HepG2 (cell line): ENCODE results near the gene SPEM2. TPM values are rescaled to one million over a fixed set of nuclear protein-coding genes. Genes with fewer than 3 reads are reported as not detected.
A peak's percentile ranks its signal among the peaks of the same experiment; 100 is the strongest.

Experiments used
- ATAC-seq: fragments of 200-7000 bp; cut with Tn5 transposase; 3 replicates; pipeline ENCODE4 v1.9.1; 2020; ENCODE audit warnings: mild to moderate bottlenecking, moderate library complexity
- BruUV-seq: library from RNA; stranded (reverse); fragments of 400-500 nt; replicated peaks from 2 replicates; lab custom pipeline; 2021; lab: Mats Ljungman, UMichigan
- CTCF ChIA-PET: fragments of 300-600 bp; formaldehyde crosslinking; extraction: SDS; loops from one replicate; lab custom pipeline; 2021; ENCODE audit warnings: low total read pairs, inconsistent platforms, low intra/inter-chr PET ratio; lab: Yijun Ruan, JAX
- POLR2A ChIA-PET: fragments of 350-600 bp; sonication (Branson Sonifier 250); formaldehyde crosslinking; loops from one replicate; lab custom pipeline; 2020; ENCODE audit warnings: antibody characterized with exemption, inconsistent platforms; lab: Yijun Ruan, JAX
- DNase-seq: peaks from one replicate; pipeline ENCODE4 v3.0.0-alpha.2; 2015; ENCODE audit warnings: low spot score
- FAIRE-seq: peaks from 3 replicates; lab custom pipeline; 2011; peaks lifted over from hg19 to GRCh38; lab: Jason Lieb, UNC
- H2AFZ ChIP-seq: one replicate; pipeline ENCODE4 v1.6.1; 2011; ENCODE audit warnings: low read length, inconsistent platforms
- H3K27ac ChIP-seq: fragments of 300-600 bp; 3 replicates; pipeline ENCODE4 v1.8.0; 2011; ENCODE audit warnings: mixed run types, mild to moderate bottlenecking, mixed read lengths, low read length, inconsistent platforms; ENCODE audit not compliant: insufficient read depth; ENCODE audit errors: extremely low read length
- H3K27me3 ChIP-seq, 2 experiments: fragments of 200-600 bp in 1 of 2; 2 replicates in 1 of 2; 3 replicates in 1 of 2; pipeline versions ENCODE4 v1.6.0 to v1.8.0; 2011; ENCODE audit warnings: low read length in 2 of 2, mild to moderate bottlenecking in 2 of 2, moderate library complexity in 2 of 2, inconsistent platforms in 1 of 2; ENCODE audit not compliant: insufficient read depth in 2 of 2, control insufficient read depth in 1 of 2
- H3K36me3 ChIP-seq, 2 experiments: fragments of 200-600 bp in 1 of 2; replicated peaks in 1 of 2; 2 replicates in 1 of 2; 3 replicates in 1 of 2; pipeline versions ENCODE4 v1.5.1 to v1.8.0; 2011; ENCODE audit warnings: low read length in 2 of 2, inconsistent platforms in 1 of 2; ENCODE audit not compliant: insufficient read depth in 2 of 2, control insufficient read depth in 1 of 2
- H3K4me1 ChIP-seq: 2 replicates; pipeline ENCODE4 v1.5.1; 2012; ENCODE audit warnings: low read length, inconsistent platforms; ENCODE audit not compliant: insufficient read depth
- H3K4me2 ChIP-seq: 2 replicates; pipeline ENCODE4 v1.6.0; 2011; ENCODE audit warnings: low read depth, low read length, inconsistent platforms
- H3K4me3 ChIP-seq, 3 experiments: fragments of 200-600 bp in 1 of 3; sonication (generic), shearing (Covaris generic) in 1 of 3; replicated peaks in 1 of 3; 2 replicates each; pipeline ENCODE4 v1.5.1; 2011 to 2016; ENCODE audit warnings: low read length in 3 of 3, inconsistent platforms in 2 of 3, low read depth in 2 of 3, mild to moderate bottlenecking in 2 of 3, control low read depth in 1 of 3, mixed read lengths in 1 of 3; ENCODE audit not compliant: insufficient read depth in 1 of 3
- H3K79me2 ChIP-seq: one replicate; pipeline ENCODE4 v1.6.1; 2011; ENCODE audit warnings: low read length, inconsistent platforms; ENCODE audit not compliant: insufficient read depth
- H3K9ac ChIP-seq: 2 replicates; pipeline ENCODE4 v1.6.0; 2011; ENCODE audit warnings: mild to moderate bottlenecking, low read depth, low read length, inconsistent platforms; ENCODE audit not compliant: insufficient read depth
- H3K9me3 ChIP-seq: 2 replicates; pipeline ENCODE4 v1.5.1; 2012; ENCODE audit warnings: mild to moderate bottlenecking, low read length
- H4K20me1 ChIP-seq: 2 replicates; pipeline ENCODE4 v1.6.0; 2011; ENCODE audit warnings: inconsistent platforms, mild to moderate bottlenecking, low read length, moderate library complexity; ENCODE audit not compliant: insufficient read depth
- GMEB2 ChIP-seq: IDR thresholded peaks from 2 replicates; pipeline ENCODE4 v1.6.1; 2016; ENCODE audit warnings: missing biosample characterization, missing genetic modification reagents, low read depth
- GTF3A ChIP-seq: sonication (generic); formaldehyde crosslinking; conservative IDR thresholded peaks from 2 replicates; pipeline ENCODE4 v1.4.0; 2020; ENCODE audit warnings: mild to moderate bottlenecking, missing genetic modification reagents
- KDM2A ChIP-seq: sonication (generic); formaldehyde crosslinking; IDR thresholded peaks from 2 replicates; pipeline ENCODE4 v1.4.0; 2020; ENCODE audit warnings: low read depth, missing genetic modification reagents, borderline replicate concordance
- KDM4B ChIP-seq: sonication (generic); formaldehyde crosslinking; IDR thresholded peaks from 2 replicates; pipeline ENCODE4 v1.4.0; 2020; ENCODE audit warnings: missing genetic modification reagents
- RBM22 ChIP-seq: fragments of 200-400 bp; formaldehyde crosslinking; optimal IDR thresholded peaks from 2 replicates; pipeline ENCODE3; 2017; ENCODE audit warnings: mild to moderate bottlenecking, low read length, moderate library complexity
- SMAD1 ChIP-seq: sonication (generic); formaldehyde crosslinking; IDR thresholded peaks from 2 replicates; pipeline ENCODE4 v1.4.0; 2020; ENCODE audit warnings: missing genetic modification reagents, low read depth, mild to moderate bottlenecking, borderline replicate concordance
- XBP1 ChIP-seq: sonication (generic); formaldehyde crosslinking; IDR thresholded peaks from 2 replicates; pipeline ENCODE4 v1.5.0; 2020; ENCODE audit warnings: missing genetic modification reagents
- YEATS4 ChIP-seq: sonication (generic); formaldehyde crosslinking; IDR thresholded peaks from 2 replicates; pipeline ENCODE4 v1.4.0; 2020; ENCODE audit warnings: missing genetic modification reagents, borderline replicate concordance
- ZKSCAN8 ChIP-seq: IDR thresholded peaks from 2 replicates; pipeline ENCODE4 v1.6.1; 2016; ENCODE audit warnings: borderline replicate concordance, missing genetic modification reagents, missing compliant biosample characterization
- ZNF12 ChIP-seq: sonication (generic); formaldehyde crosslinking; IDR thresholded peaks from 2 replicates; pipeline ENCODE4 v1.5.0; 2020; ENCODE audit warnings: missing genetic modification reagents
- ZNF318 ChIP-seq: sonication (generic); formaldehyde crosslinking; IDR thresholded peaks from 2 replicates; pipeline ENCODE4 v1.4.0; 2020; ENCODE audit warnings: mild to moderate bottlenecking, missing genetic modification reagents
- ZNF343 ChIP-seq: sonication (generic); formaldehyde crosslinking; IDR thresholded peaks from 2 replicates; pipeline ENCODE4 v1.4.0; 2020; ENCODE audit warnings: mild to moderate bottlenecking, missing genetic modification reagents
- ZNF543 ChIP-seq: sonication (generic); formaldehyde crosslinking; IDR thresholded peaks from 2 replicates; pipeline ENCODE4 v1.4.0; 2020; ENCODE audit warnings: mild to moderate bottlenecking, missing genetic modification reagents
- ZNF564 ChIP-seq: sonication (generic); formaldehyde crosslinking; IDR thresholded peaks from 2 replicates; pipeline ENCODE4 v1.8.1; 2023; ENCODE audit warnings: mild to moderate bottlenecking, missing genetic modification reagents
- ZSCAN5A ChIP-seq: sonication (generic); formaldehyde crosslinking; IDR thresholded peaks from 2 replicates; pipeline ENCODE4 v1.8.0; 2022; ENCODE audit warnings: mild to moderate bottlenecking, missing genetic modification reagents, borderline replicate concordance
- WGBS: methylation state at CpG from one replicate; pipeline ENCODE4 v1.1.6; 2017; ENCODE audit warnings: low lambda C conversion rate; 5-methylcytosine and 5-hydroxymethylcytosine counted together
- in situ Hi-C: cut with HindIII; loops from 2 replicates; pipeline ENCODE4 v1.10.0; 2017; ENCODE audit warnings: low pct_unique_long_range_greater_than_20kb; ENCODE audit not compliant: extremely low pct_ligation_motif_present
- intact Hi-C: fragments of 100-400 bp; cut with micrococcal nuclease; formaldehyde crosslinking; loops from one replicate; pipeline ENCODE4 v1.10.0; 2022; ENCODE audit not compliant: unreplicated experiment
- polyA plus RNA-seq, 8 experiments: library from polyadenylated mRNA; depleted of rRNA in 3 of 8; stranded (reverse) in 7 of 8; unstranded in 1 of 8; fragments of >200 nt; fragmentation: Illumina TruSeq in 4 of 8; extraction: Trizol in 4 of 8; gene quantifications; 2 replicates each; pipeline versions ENCODE4 v1.2.1 to v1.2.3, GENCODE V29; 2011 to 2016; ENCODE audit warnings: low read depth in 4 of 8, missing spikeins in 1 of 8, mixed read lengths in 1 of 8; ENCODE audit not compliant: insufficient read depth in 1 of 8
- total RNA-seq, 5 experiments: library from RNA; depleted of rRNA; stranded (reverse); fragments of >200 nt; fragmentation: Illumina TruSeq; extraction: Trizol; gene quantifications; 2 replicates each; pipeline ENCODE4 v1.2.3, GENCODE V29; 2016; ENCODE audit warnings: low read depth in 1 of 5

The SPEM2 gene
- total and polyA plus RNA-seq, 2 of the 13 experiments (the other 11 are each of a cell fraction or from before 2014, with no cell fraction given), result not detected

GRCh38 chr17:7403727-7403976 lies 21.8 kb upstream of the SPEM2 start:
- peak overlapping the region; percentile 99 for H3K27ac ChIP-seq
- peak; percentile 79 for DNase-seq
- no peaks in the 10 kb centered on the region for H3K9me3 ChIP-seq
- no peaks in the 10 kb centered on the region; a peak in 2 of 5 replicates for H3K27me3 ChIP-seq
- H3K79me2 ChIP-seq, result peaks cover 4% of the 10 kb centered on the region
- H2AFZ ChIP-seq, result no peak overlapping the region
- intact Hi-C loops, result loop anchor here (5.0 kb wide), 2 partner anchors 46 to 79 kb away; partner anchors contain the start of genes POLR2A, SLC35G6 and TMEM95
- POLR2A ChIA-PET, result interaction anchor here (0.7 to 3.3 kb wide), 50 partner anchors 9 to 439 kb away, joined by 3 to 76 read pairs (median 5); partner anchors contain the start of genes ASGR2, CD68, CHRNB1 and DVL2
- no peaks in the 10 kb centered on the region for H4K20me1 ChIP-seq
- FAIRE-seq, result no peak
- no TSS peak for BruUV-seq
- peaks cover 18% of the 10 kb centered on the region for H3K4me1 ChIP-seq
- peak; percentile 63 for ATAC-seq
- no CpG with 5 or more reads among the region's 13 CpGs for WGBS
- H3K9ac ChIP-seq, result peak overlapping the region; percentile 90
- H3K4me3 ChIP-seq, result peak overlapping the region; percentile 76 to 95 (median 80); a peak in 5 of 6 replicates
- H3K4me2 ChIP-seq, result peak overlapping the region; percentile 100
- H3K36me3 ChIP-seq, result no peaks in the 10 kb centered on the region
- CTCF ChIA-PET, result no interaction called here
- in situ Hi-C loops, result no loop called here
- TF ChIP-seq RBM22, result no peak
- TF ChIP-seq ZKSCAN8, result no peak
- TF ChIP-seq KDM2A, result no peak
- TF ChIP-seq XBP1 (CRISPR knock-in tag), result no peak
- no peak for TF ChIP-seq GMEB2
- TF ChIP-seq ZNF543 (CRISPR knock-in tag), result 0 out of 2 replicates have a peak, but pooled peaks have one; percentile 52
- TF ChIP-seq KDM4B, result no peak
- TF ChIP-seq ZNF318, result no peak
- no peak for TF ChIP-seq ZNF564
- TF ChIP-seq SMAD1, result no peak
- no peak for TF ChIP-seq ZSCAN5A (CRISPR knock-in tag)
- TF ChIP-seq GTF3A (CRISPR knock-in tag), result no peak
- TF ChIP-seq ZNF12 (CRISPR knock-in tag), result no peak
- TF ChIP-seq YEATS4 (CRISPR knock-in tag), result no peak
- TF ChIP-seq ZNF343 (CRISPR knock-in tag), result 0 out of 2 replicates have a peak, but pooled peaks have one; percentile 72
